Measurements from ENCODE around the gene ZRANB3. TPM values are rescaled to one million over a fixed set of nuclear protein-coding genes. Genes with fewer than 3 reads are reported as not detected.
"Not testable (repeated sequence)": the region's sequence is repeated elsewhere in the genome, so short reads cannot be mapped to it uniquely, and the experiment has no call there.

ZRANB3 gene
- total RNA-seq, 1 experiment from 2014 or later = 15.9 TPM

- Mint-ChIP-seq H3K27me3 (ENCODE audit: low read depth) (no peaks in the 10 kb centered on the region), H3K4me1 (no peaks in the 10 kb centered on the region), H3K36me3 (peaks cover 16% of the 10 kb centered on the region), H3K9me3 (no peaks in the 10 kb centered on the region), H3K4me3 (no peak overlapping the region), H3K27ac (no peak overlapping the region)
- CTCF ChIA-PET = no interaction called here
- TF ChIP-seq IRF1 (CRISPR knock-in tag; IDR thresholded peaks at IDR 0.05) = no peak
- TF ChIP-seq ZNF512 (CRISPR knock-in tag; IDR thresholded peaks at IDR 0.05; ENCODE audit: borderline replicate concordance) = no peak
- TF ChIP-seq GRHL2 (CRISPR knock-in tag; IDR thresholded peaks at IDR 0.05; ENCODE audit: insufficient replicate concordance, severe bottlenecking) = no peak
- no peak for TF ChIP-seq TCF7 (CRISPR knock-in tag; IDR thresholded peaks at IDR 0.05; ENCODE audit: low read depth)
- TF ChIP-seq SMAD4 (CRISPR knock-in tag; IDR thresholded peaks at IDR 0.05) = no peak
- no peak for TF ChIP-seq ZNF396 (CRISPR knock-in tag; IDR thresholded peaks at IDR 0.05; ENCODE audit: borderline replicate concordance)
- peak; percentile 84 for TF ChIP-seq GABPB1 (CRISPR knock-in tag; IDR thresholded peaks at IDR 0.05)
- ATAC-seq (no peak), DNase-seq (ENCODE audit: low spot score) (no peak)
- POLR2A ChIA-PET = no interaction called here
These were observed 405.8 kb downstream of the ZRANB3 start for GRCh38 chr2:135124924-135125886.

DNA sequence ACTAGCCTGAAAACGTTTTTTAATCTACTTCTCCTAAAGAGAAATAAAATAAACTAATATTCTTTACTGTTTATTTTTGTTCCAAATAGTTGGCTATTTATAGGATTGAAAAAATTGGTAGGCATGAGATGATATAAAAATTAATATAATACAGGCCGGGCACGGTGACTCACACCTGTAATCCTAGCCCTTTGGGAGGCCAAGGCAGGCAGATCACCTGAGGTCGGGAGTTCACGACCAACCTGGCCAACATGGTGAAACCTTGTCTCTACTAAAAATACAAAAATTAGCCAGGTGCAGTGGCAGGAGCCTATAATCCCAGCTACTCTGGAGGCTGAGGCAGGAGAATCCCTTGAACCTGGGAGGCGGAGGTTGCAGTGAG lies 409.4 kb downstream of the ZRANB3 start:
- H3K9me3 Mint-ChIP-seq; H3K4me1 Mint-ChIP-seq; ATAC-seq; H3K4me3 Mint-ChIP-seq; POLR2A ChIA-PET; H3K27ac Mint-ChIP-seq; H3K27me3 Mint-ChIP-seq (ENCODE audit: low read depth); DNase-seq (ENCODE audit: low spot score); H3K36me3 Mint-ChIP-seq: not testable (repeated sequence)
- CTCF ChIA-PET = interaction anchor here (0.6 kb wide), 1 partner anchor 587 kb away, joined by 4 read pairs; no protein-coding TSS in a partner anchor

DNA sequence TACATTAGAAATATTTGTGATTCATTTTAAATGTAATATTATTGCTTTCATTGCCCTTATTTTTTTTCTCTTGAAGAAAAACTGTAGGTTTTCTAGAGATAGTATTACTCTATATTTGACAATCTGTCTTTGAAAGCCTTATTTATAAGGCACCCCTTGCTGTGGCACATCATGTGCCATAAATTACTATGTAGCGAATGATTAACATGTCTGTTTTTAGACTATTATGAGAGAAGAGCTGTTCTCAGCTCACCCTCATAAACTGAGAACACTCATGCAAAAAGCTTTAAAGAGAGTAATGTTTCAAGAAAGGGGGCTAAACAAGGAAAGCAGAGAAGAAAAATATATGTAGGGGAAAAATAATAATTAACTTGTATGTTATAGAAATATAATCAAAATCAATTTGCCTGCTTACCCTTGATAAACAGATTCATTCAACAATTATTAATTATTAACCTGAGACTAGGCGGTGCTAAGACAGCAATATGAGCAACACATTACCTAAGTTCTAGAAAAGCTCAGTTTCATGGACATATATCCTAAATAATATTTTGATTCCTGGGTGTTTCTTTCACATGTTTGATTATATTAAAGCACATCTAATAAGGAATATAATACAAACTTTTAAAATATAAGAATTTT lies 409.9 kb downstream of the ZRANB3 start:
- DNase-seq (ENCODE audit: low spot score) (no peak), ATAC-seq (no peak)
- ChIA-PET POLR2A (no interaction called here), CTCF (interaction anchor here (0.6 kb wide), 1 partner anchor 587 kb away, joined by 4 read pairs; no protein-coding TSS in a partner anchor)
- TF ChIP-seq JAZF1 (CRISPR knock-in tag; IDR thresholded peaks at IDR 0.05) = no peak
- TF ChIP-seq RORB (CRISPR knock-in tag; IDR thresholded peaks at IDR 0.05) = no peak
- TF ChIP-seq, protein P1, sequence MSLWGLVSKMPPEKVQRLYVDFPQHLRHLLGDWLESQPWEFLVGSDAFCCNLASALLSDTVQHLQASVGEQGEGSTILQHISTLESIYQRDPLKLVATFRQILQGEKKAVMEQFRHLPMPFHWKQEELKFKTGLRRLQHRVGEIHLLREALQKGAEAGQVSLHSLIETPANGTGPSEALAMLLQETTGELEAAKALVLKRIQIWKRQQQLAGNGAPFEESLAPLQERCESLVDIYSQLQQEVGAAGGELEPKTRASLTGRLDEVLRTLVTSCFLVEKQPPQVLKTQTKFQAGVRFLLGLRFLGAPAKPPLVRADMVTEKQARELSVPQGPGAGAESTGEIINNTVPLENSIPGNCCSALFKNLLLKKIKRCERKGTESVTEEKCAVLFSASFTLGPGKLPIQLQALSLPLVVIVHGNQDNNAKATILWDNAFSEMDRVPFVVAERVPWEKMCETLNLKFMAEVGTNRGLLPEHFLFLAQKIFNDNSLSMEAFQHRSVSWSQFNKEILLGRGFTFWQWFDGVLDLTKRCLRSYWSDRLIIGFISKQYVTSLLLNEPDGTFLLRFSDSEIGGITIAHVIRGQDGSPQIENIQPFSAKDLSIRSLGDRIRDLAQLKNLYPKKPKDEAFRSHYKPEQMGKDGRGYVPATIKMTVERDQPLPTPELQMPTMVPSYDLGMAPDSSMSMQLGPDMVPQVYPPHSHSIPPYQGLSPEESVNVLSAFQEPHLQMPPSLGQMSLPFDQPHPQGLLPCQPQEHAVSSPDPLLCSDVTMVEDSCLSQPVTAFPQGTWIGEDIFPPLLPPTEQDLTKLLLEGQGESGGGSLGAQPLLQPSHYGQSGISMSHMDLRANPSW (CRISPR knock-in tag; conservative IDR thresholded peaks at IDR 0.05; ENCODE audit: low read depth) = no peak
- no peak for TF ChIP-seq NFE2L1 (CRISPR knock-in tag; IDR thresholded peaks at IDR 0.05)
- no peak for TF ChIP-seq ZNF416 (CRISPR knock-in tag; IDR thresholded peaks at IDR 0.05)
- TF ChIP-seq SP1 (CRISPR knock-in tag; conservative IDR thresholded peaks at IDR 0.05) = no peak
- TF ChIP-seq NR1H2 (CRISPR knock-in tag; IDR thresholded peaks at IDR 0.05) = no peak
- TF ChIP-seq, protein P2, sequence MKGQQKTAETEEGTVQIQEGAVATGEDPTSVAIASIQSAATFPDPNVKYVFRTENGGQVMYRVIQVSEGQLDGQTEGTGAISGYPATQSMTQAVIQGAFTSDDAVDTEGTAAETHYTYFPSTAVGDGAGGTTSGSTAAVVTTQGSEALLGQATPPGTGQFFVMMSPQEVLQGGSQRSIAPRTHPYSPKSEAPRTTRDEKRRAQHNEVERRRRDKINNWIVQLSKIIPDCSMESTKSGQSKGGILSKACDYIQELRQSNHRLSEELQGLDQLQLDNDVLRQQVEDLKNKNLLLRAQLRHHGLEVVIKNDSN (CRISPR knock-in tag; IDR thresholded peaks at IDR 0.05) = no peak
- TF ChIP-seq ZNF671 (CRISPR knock-in tag; IDR thresholded peaks at IDR 0.05) = no peak
- TF ChIP-seq, protein P3, sequence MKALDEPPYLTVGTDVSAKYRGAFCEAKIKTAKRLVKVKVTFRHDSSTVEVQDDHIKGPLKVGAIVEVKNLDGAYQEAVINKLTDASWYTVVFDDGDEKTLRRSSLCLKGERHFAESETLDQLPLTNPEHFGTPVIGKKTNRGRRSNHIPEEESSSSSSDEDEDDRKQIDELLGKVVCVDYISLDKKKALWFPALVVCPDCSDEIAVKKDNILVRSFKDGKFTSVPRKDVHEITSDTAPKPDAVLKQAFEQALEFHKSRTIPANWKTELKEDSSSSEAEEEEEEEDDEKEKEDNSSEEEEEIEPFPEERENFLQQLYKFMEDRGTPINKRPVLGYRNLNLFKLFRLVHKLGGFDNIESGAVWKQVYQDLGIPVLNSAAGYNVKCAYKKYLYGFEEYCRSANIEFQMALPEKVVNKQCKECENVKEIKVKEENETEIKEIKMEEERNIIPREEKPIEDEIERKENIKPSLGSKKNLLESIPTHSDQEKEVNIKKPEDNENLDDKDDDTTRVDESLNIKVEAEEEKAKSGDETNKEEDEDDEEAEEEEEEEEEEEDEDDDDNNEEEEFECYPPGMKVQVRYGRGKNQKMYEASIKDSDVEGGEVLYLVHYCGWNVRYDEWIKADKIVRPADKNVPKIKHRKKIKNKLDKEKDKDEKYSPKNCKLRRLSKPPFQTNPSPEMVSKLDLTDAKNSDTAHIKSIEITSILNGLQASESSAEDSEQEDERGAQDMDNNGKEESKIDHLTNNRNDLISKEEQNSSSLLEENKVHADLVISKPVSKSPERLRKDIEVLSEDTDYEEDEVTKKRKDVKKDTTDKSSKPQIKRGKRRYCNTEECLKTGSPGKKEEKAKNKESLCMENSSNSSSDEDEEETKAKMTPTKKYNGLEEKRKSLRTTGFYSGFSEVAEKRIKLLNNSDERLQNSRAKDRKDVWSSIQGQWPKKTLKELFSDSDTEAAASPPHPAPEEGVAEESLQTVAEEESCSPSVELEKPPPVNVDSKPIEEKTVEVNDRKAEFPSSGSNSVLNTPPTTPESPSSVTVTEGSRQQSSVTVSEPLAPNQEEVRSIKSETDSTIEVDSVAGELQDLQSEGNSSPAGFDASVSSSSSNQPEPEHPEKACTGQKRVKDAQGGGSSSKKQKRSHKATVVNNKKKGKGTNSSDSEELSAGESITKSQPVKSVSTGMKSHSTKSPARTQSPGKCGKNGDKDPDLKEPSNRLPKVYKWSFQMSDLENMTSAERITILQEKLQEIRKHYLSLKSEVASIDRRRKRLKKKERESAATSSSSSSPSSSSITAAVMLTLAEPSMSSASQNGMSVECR (CRISPR knock-in tag; IDR thresholded peaks at IDR 0.05; ENCODE audit: borderline replicate concordance) = no peak
- TF ChIP-seq ZNF219 (CRISPR knock-in tag; IDR thresholded peaks at IDR 0.05; ENCODE audit: borderline replicate concordance) = no peak
- TF ChIP-seq IRF2 (CRISPR knock-in tag; IDR thresholded peaks at IDR 0.05; ENCODE audit: borderline replicate concordance, low read depth) = no peak
- TF ChIP-seq MYBL2 (CRISPR knock-in tag; IDR thresholded peaks at IDR 0.05) = no peak
- Mint-ChIP-seq H3K9me3 (no peaks in the 10 kb centered on the region), H3K36me3 (peaks cover 4% of the 10 kb centered on the region), H3K4me3 (no peak overlapping the region), H3K27ac (no peak overlapping the region), H3K4me1 (no peaks in the 10 kb centered on the region), H3K27me3 (ENCODE audit: low read depth) (no peaks in the 10 kb centered on the region)
